Mesendoderm (in vitro differentiated cells): Measurements from ENCODE around the gene PLEKHG7.

Experiments
- DNase-seq: peaks from one replicate; pipeline ENCODE4 v3.0.0; 2013
- H2AK5ac ChIP-seq: 2 replicates; pipeline ENCODE4 v1.6.1; 2013; ENCODE audit warnings: low read length, inconsistent platforms
- H2BK120ac ChIP-seq: 2 replicates; pipeline ENCODE4 v1.6.1; 2013; ENCODE audit warnings: low read depth, mild to moderate bottlenecking, low read length, moderate library complexity, mixed read lengths
- H2BK15ac ChIP-seq: replicated peaks from 2 replicates; pipeline ENCODE4 v1.6.1; 2013; ENCODE audit warnings: low read depth, mild to moderate bottlenecking, moderate library complexity
- H2BK5ac ChIP-seq: 2 replicates; pipeline ENCODE4 v1.6.1; 2013; ENCODE audit warnings: low read length, inconsistent platforms
- H3K18ac ChIP-seq: 2 replicates; pipeline ENCODE4 v1.6.1; 2013; ENCODE audit warnings: mild to moderate bottlenecking, low read length, mixed read lengths
- H3K23ac ChIP-seq: one replicate; pipeline ENCODE4 v1.6.1; 2013; ENCODE audit warnings: low read length
- H3K27ac ChIP-seq: 2 replicates; pipeline ENCODE4 v1.5.1; 2013; ENCODE audit warnings: low read depth, mild to moderate bottlenecking, inconsistent platforms, low read length, moderate library complexity
- H3K27me3 ChIP-seq: 2 replicates; pipeline ENCODE4 v1.6.1; 2013; ENCODE audit warnings: low read length, control low read depth, mild to moderate bottlenecking, inconsistent platforms; ENCODE audit not compliant: insufficient read depth, poor library complexity
- H3K36me3 ChIP-seq: 2 replicates; pipeline ENCODE4 v1.6.1; 2013; ENCODE audit warnings: low read length, inconsistent platforms; ENCODE audit not compliant: control insufficient read depth, insufficient read depth
- H3K4ac ChIP-seq: one replicate; pipeline ENCODE4 v1.6.1; 2013; ENCODE audit warnings: low read depth, mild to moderate bottlenecking, low read length, moderate library complexity
- H3K4me1 ChIP-seq: 2 replicates; pipeline ENCODE4 v1.6.1; 2013; ENCODE audit warnings: low read depth, low read length, inconsistent platforms; ENCODE audit not compliant: control insufficient read depth
- H3K4me2 ChIP-seq: 2 replicates; pipeline ENCODE4 v1.6.1; 2013; ENCODE audit warnings: low read length
- H3K4me3 ChIP-seq: 2 replicates; pipeline ENCODE4 v1.5.1; 2013; ENCODE audit warnings: mild to moderate bottlenecking, low read length
- H3K56ac ChIP-seq: one replicate; pipeline ENCODE4 v1.6.1; 2013; ENCODE audit warnings: low read length
- H3K79me1 ChIP-seq: 2 replicates; pipeline ENCODE4 v1.6.1; 2013; ENCODE audit warnings: low read length, inconsistent platforms
- H3K79me2 ChIP-seq: 2 replicates; pipeline ENCODE4 v1.6.1; 2013; ENCODE audit warnings: mild to moderate bottlenecking, low read length; ENCODE audit not compliant: control insufficient read depth, insufficient read depth
- H3K9ac ChIP-seq: 2 replicates; pipeline ENCODE4 v1.6.1; 2013; ENCODE audit warnings: low read length, inconsistent platforms
- H4K5ac ChIP-seq: one replicate; pipeline ENCODE4 v1.6.1; 2013; ENCODE audit warnings: low read length
- H4K8ac ChIP-seq: one replicate; pipeline ENCODE4 v1.6.1; 2013; ENCODE audit warnings: low read depth, mild to moderate bottlenecking, control low read depth, low read length, moderate library complexity
- WGBS: extraction: QIAGEN DNeasy Blood & Tissue Kit; methylation state at CpG from one replicate; pipeline ENCODE4 v1.1.7; 2013; ENCODE audit warnings: low lambda C conversion rate, missing lambda C conversion rate; ENCODE audit not compliant: insufficient coverage; ENCODE audit errors: extremely low coverage; 5-methylcytosine and 5-hydroxymethylcytosine counted together

The PLEKHG7 gene

GRCh38 chr12:92696216-92696615 lies 6.6 kb upstream of the PLEKHG7 start:
- Histone ChIP-seq H3K27me3 (no peaks in the 10 kb centered on the region), H3K23ac (no peak overlapping the region), H4K5ac (no peak overlapping the region), H3K56ac (no peak overlapping the region), H3K79me1 (no peaks in the 10 kb centered on the region), H4K8ac (no peak overlapping the region), H2BK120ac (no peak overlapping the region), H3K79me2 (no peaks in the 10 kb centered on the region), H2AK5ac (no peak overlapping the region), H2BK15ac (no peak overlapping the region), H3K4me3 (no peak overlapping the region), H2BK5ac (no peak overlapping the region), H3K18ac (no peak overlapping the region), H3K27ac (no peak overlapping the region), H3K4me1 (no peaks in the 10 kb centered on the region), H3K4me2 (no peak overlapping the region), H3K4ac (no peak overlapping the region), H3K36me3 (no peaks in the 10 kb centered on the region), H3K9ac (no peak overlapping the region)
- DNase-seq = no peak

DNA sequence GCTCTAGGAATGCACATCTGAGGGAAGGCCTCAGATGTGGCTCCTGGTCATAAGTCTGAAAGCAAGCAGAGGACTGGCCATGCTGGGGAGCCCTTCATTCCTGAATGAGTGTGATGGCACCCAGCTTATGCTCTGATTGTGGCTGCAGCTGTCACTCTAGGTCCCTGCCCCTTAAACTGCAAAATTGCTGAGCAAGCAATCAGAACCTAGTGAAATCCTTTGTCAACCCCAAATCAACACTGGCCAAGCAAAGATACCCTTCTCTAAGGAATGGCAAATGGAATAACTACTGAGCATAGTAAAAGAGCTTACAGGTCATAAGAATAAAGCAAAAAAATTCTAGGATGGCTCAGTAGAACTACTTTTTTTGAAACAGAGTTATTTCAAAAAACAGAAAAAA lies 4.3 kb upstream of the PLEKHG7 start:
- H3K4ac ChIP-seq = no peak overlapping the region
- no peak overlapping the region for H3K4me2 ChIP-seq
- H3K4me3 ChIP-seq = no peak overlapping the region
- H3K79me1 ChIP-seq = no peaks in the 10 kb centered on the region
- no peak for DNase-seq
- H3K9ac ChIP-seq = no peak overlapping the region
- no peak overlapping the region for H3K27ac ChIP-seq
- H4K8ac ChIP-seq = no peak overlapping the region
- H2BK5ac ChIP-seq = no peak overlapping the region
- H2BK120ac ChIP-seq = no peak overlapping the region
- H3K56ac ChIP-seq = no peak overlapping the region
- no peaks in the 10 kb centered on the region for H3K36me3 ChIP-seq
- no peaks in the 10 kb centered on the region for H3K27me3 ChIP-seq
- H3K23ac ChIP-seq = no peak overlapping the region
- H2AK5ac ChIP-seq = no peak overlapping the region
- H3K79me2 ChIP-seq = no peaks in the 10 kb centered on the region
- H3K18ac ChIP-seq = no peak overlapping the region
- H2BK15ac ChIP-seq = no peak overlapping the region
- H4K5ac ChIP-seq = no peak overlapping the region
- no peaks in the 10 kb centered on the region for H3K4me1 ChIP-seq

- no peak overlapping the region for H3K9ac ChIP-seq
- no peak for DNase-seq
- H3K79me2 ChIP-seq = no peaks in the 10 kb centered on the region
- H3K4ac ChIP-seq = no peak overlapping the region
- no peak overlapping the region for H4K8ac ChIP-seq
- H3K56ac ChIP-seq = no peak overlapping the region
- no peak overlapping the region for H2BK5ac ChIP-seq
- no peak overlapping the region for H2BK15ac ChIP-seq
- no CpG with 5 or more reads among the region's 1 CpG for WGBS
- no peak overlapping the region for H3K27ac ChIP-seq
- H3K79me1 ChIP-seq = no peaks in the 10 kb centered on the region
- no peak overlapping the region for H3K4me3 ChIP-seq
- no peak overlapping the region for H4K5ac ChIP-seq
- no peaks in the 10 kb centered on the region for H3K27me3 ChIP-seq
- no peaks in the 10 kb centered on the region for H3K36me3 ChIP-seq
- H3K18ac ChIP-seq = no peak overlapping the region
- H3K23ac ChIP-seq = no peak overlapping the region
- H2AK5ac ChIP-seq = no peak overlapping the region
- no peak overlapping the region for H2BK120ac ChIP-seq
- H3K4me2 ChIP-seq = no peak overlapping the region
- H3K4me1 ChIP-seq = no peaks in the 10 kb centered on the region
Measured at GRCh38 chr12:92701441-92701840, 1.3 kb upstream of the PLEKHG7 start.

DNA sequence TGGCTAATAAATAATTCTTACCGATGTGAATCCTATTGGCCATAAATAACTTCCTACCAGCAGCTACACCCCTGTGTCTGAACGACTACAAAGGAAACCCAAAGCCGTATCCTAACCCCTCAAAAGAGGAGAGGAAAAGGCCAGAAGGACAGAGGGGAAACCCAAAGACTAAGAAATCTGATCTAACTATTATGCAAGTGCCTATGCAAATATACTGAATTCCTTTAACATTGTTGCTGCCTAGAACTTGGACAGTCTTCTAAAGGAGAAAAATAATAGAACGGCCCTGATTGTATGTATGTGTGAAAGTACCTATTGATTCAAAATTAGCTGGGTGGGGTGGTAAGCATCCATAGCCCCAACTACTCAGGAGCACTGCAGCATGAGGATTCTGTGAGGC lies 997 bp downstream of the PLEKHG7 start:
- no peak overlapping the region for H3K27ac ChIP-seq

GRCh38 chr12:92706594-92706993 lies 3.8 kb downstream of the PLEKHG7 start:
- Histone ChIP-seq H3K4me3 (no peak overlapping the region), H4K8ac (no peak overlapping the region), H3K27me3 (no peaks in the 10 kb centered on the region), H3K79me1 (no peaks in the 10 kb centered on the region), H3K36me3 (no peaks in the 10 kb centered on the region), H2AK5ac (no peak overlapping the region), H3K18ac (no peak overlapping the region), H3K79me2 (no peaks in the 10 kb centered on the region), H3K27ac (no peak overlapping the region), H4K5ac (no peak overlapping the region), H3K9ac (no peak overlapping the region), H3K23ac (no peak overlapping the region), H3K4me2 (no peak overlapping the region), H3K56ac (no peak overlapping the region), H3K4me1 (no peaks in the 10 kb centered on the region), H2BK120ac (no peak overlapping the region), H2BK15ac (no peak overlapping the region), H3K4ac (no peak overlapping the region), H2BK5ac (no peak overlapping the region)
- DNase-seq = no peak
- WGBS = no CpG with 5 or more reads among the region's 7 CpGs

More for the DNA sequence above, 997 bp downstream of the PLEKHG7 start:
- H3K4ac ChIP-seq = no peak overlapping the region
- no peak overlapping the region for H2BK15ac ChIP-seq
- no peak overlapping the region for H2BK120ac ChIP-seq
- H2AK5ac ChIP-seq = no peak overlapping the region
- no peak overlapping the region for H2BK5ac ChIP-seq
- no peak overlapping the region for H3K56ac ChIP-seq
- no peaks in the 10 kb centered on the region for H3K4me1 ChIP-seq
- no peaks in the 10 kb centered on the region for H3K27me3 ChIP-seq
- no peak overlapping the region for H3K18ac ChIP-seq
- no peaks in the 10 kb centered on the region for H3K36me3 ChIP-seq
- no peaks in the 10 kb centered on the region for H3K79me2 ChIP-seq
- WGBS = no CpG with 5 or more reads among the region's 4 CpGs
- no peak overlapping the region for H4K8ac ChIP-seq
- no peak overlapping the region for H3K23ac ChIP-seq
- no peak for DNase-seq
- no peaks in the 10 kb centered on the region for H3K79me1 ChIP-seq
- no peak overlapping the region for H3K4me3 ChIP-seq
- no peak overlapping the region for H3K9ac ChIP-seq
- no peak overlapping the region for H3K4me2 ChIP-seq
- no peak overlapping the region for H4K5ac ChIP-seq

- H3K56ac ChIP-seq = no peak overlapping the region
- no peaks in the 10 kb centered on the region for H3K36me3 ChIP-seq
- no peak overlapping the region for H4K5ac ChIP-seq
- no peak overlapping the region for H3K18ac ChIP-seq
- no peak overlapping the region for H3K9ac ChIP-seq
- no peak overlapping the region for H3K27ac ChIP-seq
- no peak overlapping the region for H3K4me2 ChIP-seq
- H3K27me3 ChIP-seq = no peaks in the 10 kb centered on the region
- H4K8ac ChIP-seq = no peak overlapping the region
- no peak overlapping the region for H3K4ac ChIP-seq
- no peak overlapping the region for H2BK15ac ChIP-seq
- H3K23ac ChIP-seq = no peak overlapping the region
- H3K79me2 ChIP-seq = no peaks in the 10 kb centered on the region
- no peak for DNase-seq
- H3K4me1 ChIP-seq = no peaks in the 10 kb centered on the region
- no peak overlapping the region for H2BK120ac ChIP-seq
- no peak overlapping the region for H2BK5ac ChIP-seq
- H3K4me3 ChIP-seq = no peak overlapping the region
- no CpG with 5 or more reads among the region's 1 CpG for WGBS
- no peak overlapping the region for H2AK5ac ChIP-seq
- no peaks in the 10 kb centered on the region for H3K79me1 ChIP-seq
Measured at GRCh38 chr12:92707926-92708325, 5.1 kb downstream of the PLEKHG7 start.
